ENCODE measurements around the gene TRIM14. TPM values are rescaled to one million over a fixed set of nuclear protein-coding genes. Genes with fewer than 3 reads are reported as not detected.

Gene TRIM14
- total and polyA plus RNA-seq, 2 of the 13 experiments (the other 11 are each of a cell fraction or from before 2014, with no cell fraction given) = 9.2 to 13.0 TPM

DNA sequence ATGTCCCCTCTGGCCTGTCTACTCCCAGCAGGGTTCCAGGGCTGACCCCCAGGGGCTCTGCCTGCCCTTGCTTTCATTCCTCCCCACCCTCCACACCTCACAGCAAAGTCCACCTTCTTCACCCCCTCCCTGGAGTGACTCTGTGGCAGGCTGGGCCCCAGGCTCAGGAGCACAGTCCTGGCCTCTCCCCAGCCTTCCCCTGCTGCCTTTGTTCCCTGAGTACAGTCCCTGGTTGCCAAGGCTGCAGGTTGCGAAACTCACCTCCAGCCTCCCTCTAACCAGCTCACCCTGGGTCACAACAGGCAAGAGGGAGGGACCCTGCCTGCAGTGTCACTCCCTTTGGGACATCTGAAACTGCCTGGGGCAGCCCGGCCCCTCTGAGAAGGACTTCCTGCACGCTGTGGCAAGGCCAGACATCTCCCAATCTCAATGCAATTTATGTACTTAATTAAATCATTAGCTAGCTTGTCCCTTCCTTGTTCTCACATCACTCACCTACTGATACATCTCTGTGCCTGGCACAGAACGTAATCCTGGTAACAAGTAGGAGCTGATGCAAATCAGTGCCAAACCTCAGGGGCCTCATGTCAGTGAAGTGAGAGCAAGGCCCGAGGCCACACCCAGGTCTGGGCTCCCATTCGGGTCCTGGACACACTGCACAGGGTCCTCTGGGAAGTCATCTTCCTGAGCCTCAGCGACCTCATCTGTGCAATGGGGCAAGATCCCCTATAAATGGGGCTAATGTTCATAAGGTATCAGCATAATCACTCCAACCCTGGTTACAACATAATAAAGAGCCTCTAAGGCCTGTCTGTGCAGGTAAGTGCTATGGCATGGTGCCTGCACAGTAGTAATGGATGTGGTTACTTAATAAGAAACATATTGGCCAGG lies 27.3 kb upstream of the TRIM14 start (continued):
- TF ChIP-seq SPEN (CRISPR knock-in tag; IDR thresholded peaks at IDR 0.05; ENCODE audit: low read depth) (peak; percentile 54; the same call in 1 of the 2 replicates), ZFP41 (CRISPR knock-in tag; IDR thresholded peaks at IDR 0.05; ENCODE audit: borderline replicate concordance) (no peak), ATF7-NPFF (CRISPR knock-in tag; IDR thresholded peaks at IDR 0.05; ENCODE audit: low read depth) (peak; percentile 50; the same call in 1 of the 2 replicates), REPIN1 (CRISPR knock-in tag; IDR thresholded peaks at IDR 0.05; ENCODE audit: borderline replicate concordance, low read depth) (peak; percentile 90), ZNF333 (CRISPR knock-in tag; IDR thresholded peaks at IDR 0.05; ENCODE audit: borderline replicate concordance) (no peak), NFKB2 (CRISPR knock-in tag; IDR thresholded peaks at IDR 0.05; ENCODE audit: borderline replicate concordance) (peak; percentile 33; the same call in 1 of the 2 replicates), ZNF792 (CRISPR knock-in tag; IDR thresholded peaks at IDR 0.05) (peak; percentile 80), MIXL1 (CRISPR knock-in tag; IDR thresholded peaks at IDR 0.05) (peak; percentile 66), ZNF446 (CRISPR knock-in tag; IDR thresholded peaks at IDR 0.05) (no peak), ZMYM4 (CRISPR knock-in tag; IDR thresholded peaks at IDR 0.05) (peak; percentile 86), MTA1 (CRISPR knock-in tag; IDR thresholded peaks at IDR 0.05; ENCODE audit: borderline replicate concordance) (peak; percentile 98), ZNF569 (CRISPR knock-in tag; IDR thresholded peaks at IDR 0.05; ENCODE audit: borderline replicate concordance) (no peak), HDAC2 (CRISPR knock-in tag; IDR thresholded peaks at IDR 0.05) (peak; percentile 93)
- TF ChIP-seq, protein P1, sequence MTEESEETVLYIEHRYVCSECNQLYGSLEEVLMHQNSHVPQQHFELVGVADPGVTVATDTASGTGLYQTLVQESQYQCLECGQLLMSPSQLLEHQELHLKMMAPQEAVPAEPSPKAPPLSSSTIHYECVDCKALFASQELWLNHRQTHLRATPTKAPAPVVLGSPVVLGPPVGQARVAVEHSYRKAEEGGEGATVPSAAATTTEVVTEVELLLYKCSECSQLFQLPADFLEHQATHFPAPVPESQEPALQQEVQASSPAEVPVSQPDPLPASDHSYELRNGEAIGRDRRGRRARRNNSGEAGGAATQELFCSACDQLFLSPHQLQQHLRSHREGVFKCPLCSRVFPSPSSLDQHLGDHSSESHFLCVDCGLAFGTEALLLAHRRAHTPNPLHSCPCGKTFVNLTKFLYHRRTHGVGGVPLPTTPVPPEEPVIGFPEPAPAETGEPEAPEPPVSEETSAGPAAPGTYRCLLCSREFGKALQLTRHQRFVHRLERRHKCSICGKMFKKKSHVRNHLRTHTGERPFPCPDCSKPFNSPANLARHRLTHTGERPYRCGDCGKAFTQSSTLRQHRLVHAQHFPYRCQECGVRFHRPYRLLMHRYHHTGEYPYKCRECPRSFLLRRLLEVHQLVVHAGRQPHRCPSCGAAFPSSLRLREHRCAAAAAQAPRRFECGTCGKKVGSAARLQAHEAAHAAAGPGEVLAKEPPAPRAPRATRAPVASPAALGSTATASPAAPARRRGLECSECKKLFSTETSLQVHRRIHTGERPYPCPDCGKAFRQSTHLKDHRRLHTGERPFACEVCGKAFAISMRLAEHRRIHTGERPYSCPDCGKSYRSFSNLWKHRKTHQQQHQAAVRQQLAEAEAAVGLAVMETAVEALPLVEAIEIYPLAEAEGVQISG (CRISPR knock-in tag; IDR thresholded peaks at IDR 0.05) = peak; percentile 78
- TF ChIP-seq, protein P2, sequence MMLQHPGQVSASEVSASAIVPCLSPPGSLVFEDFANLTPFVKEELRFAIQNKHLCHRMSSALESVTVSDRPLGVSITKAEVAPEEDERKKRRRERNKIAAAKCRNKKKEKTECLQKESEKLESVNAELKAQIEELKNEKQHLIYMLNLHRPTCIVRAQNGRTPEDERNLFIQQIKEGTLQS (CRISPR knock-in tag; IDR thresholded peaks at IDR 0.05) = 0 out of 2 replicates have a peak, but pooled peaks have one; percentile 12
- TF ChIP-seq, protein P3, sequence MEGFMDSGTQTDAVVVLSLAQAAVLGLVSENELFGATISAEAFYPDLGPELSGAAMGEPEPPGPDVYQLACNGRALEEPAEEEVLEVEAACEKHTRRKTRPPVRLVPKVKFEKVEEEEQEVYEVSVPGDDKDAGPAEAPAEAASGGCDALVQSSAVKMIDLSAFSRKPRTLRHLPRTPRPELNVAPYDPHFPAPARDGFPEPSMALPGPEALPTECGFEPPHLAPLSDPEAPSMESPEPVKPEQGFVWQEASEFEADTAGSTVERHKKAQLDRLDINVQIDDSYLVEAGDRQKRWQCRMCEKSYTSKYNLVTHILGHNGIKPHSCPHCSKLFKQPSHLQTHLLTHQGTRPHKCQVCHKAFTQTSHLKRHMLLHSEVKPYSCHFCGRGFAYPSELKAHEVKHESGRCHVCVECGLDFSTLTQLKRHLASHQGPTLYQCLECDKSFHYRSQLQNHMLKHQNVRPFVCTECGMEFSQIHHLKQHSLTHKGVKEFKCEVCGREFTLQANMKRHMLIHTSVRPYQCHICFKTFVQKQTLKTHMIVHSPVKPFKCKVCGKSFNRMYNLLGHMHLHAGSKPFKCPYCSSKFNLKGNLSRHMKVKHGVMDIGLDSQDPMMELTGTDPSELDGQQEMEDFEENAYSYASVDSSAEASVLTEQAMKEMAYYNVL (CRISPR knock-in tag; IDR thresholded peaks at IDR 0.05; ENCODE audit: borderline replicate concordance) = peak; percentile 70; the same call in 1 of the 2 replicates
- TF ChIP-seq, protein P4, sequence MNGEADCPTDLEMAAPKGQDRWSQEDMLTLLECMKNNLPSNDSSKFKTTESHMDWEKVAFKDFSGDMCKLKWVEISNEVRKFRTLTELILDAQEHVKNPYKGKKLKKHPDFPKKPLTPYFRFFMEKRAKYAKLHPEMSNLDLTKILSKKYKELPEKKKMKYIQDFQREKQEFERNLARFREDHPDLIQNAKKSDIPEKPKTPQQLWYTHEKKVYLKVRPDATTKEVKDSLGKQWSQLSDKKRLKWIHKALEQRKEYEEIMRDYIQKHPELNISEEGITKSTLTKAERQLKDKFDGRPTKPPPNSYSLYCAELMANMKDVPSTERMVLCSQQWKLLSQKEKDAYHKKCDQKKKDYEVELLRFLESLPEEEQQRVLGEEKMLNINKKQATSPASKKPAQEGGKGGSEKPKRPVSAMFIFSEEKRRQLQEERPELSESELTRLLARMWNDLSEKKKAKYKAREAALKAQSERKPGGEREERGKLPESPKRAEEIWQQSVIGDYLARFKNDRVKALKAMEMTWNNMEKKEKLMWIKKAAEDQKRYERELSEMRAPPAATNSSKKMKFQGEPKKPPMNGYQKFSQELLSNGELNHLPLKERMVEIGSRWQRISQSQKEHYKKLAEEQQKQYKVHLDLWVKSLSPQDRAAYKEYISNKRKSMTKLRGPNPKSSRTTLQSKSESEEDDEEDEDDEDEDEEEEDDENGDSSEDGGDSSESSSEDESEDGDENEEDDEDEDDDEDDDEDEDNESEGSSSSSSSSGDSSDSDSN (CRISPR knock-in tag; IDR thresholded peaks at IDR 0.05) = peak; percentile 67
- TF ChIP-seq, protein P5, sequence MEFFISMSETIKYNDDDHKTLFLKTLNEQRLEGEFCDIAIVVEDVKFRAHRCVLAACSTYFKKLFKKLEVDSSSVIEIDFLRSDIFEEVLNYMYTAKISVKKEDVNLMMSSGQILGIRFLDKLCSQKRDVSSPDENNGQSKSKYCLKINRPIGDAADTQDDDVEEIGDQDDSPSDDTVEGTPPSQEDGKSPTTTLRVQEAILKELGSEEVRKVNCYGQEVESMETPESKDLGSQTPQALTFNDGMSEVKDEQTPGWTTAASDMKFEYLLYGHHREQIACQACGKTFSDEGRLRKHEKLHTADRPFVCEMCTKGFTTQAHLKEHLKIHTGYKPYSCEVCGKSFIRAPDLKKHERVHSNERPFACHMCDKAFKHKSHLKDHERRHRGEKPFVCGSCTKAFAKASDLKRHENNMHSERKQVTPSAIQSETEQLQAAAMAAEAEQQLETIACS (CRISPR knock-in tag; IDR thresholded peaks at IDR 0.05) = peak; percentile 49; the same call in 1 of the 2 replicates

Measured in HepG2 (cell line).